Osteocyte (in vitro differentiated cells): ENCODE data around the gene PDE10A. TPM values are rescaled to one million over a fixed set of nuclear protein-coding genes. Genes with fewer than 3 reads are reported as not detected.

Source experiments
- DNase-seq: peaks from one replicate; pipeline ENCODE4 v3.0.0; 2021; ENCODE audit warnings: mixed read lengths; ENCODE audit not compliant: unreplicated experiment; ENCODE audit errors: extremely low spot score
- H3K27ac Mint-ChIP-seq: one replicate; pipeline ENCODE4 v1.8.0; 2021; ENCODE audit warnings: mild to moderate bottlenecking, mixed read lengths; ENCODE audit not compliant: unreplicated experiment
- H3K27me3 Mint-ChIP-seq: one replicate; pipeline ENCODE4 v1.8.0; 2021; ENCODE audit warnings: mixed read lengths; ENCODE audit not compliant: unreplicated experiment
- H3K36me3 Mint-ChIP-seq: one replicate; pipeline ENCODE4 v1.8.0; 2021; ENCODE audit warnings: mixed read lengths; ENCODE audit not compliant: unreplicated experiment
- H3K4me1 Mint-ChIP-seq: one replicate; pipeline ENCODE4 v1.8.0; 2021; ENCODE audit warnings: mixed read lengths; ENCODE audit not compliant: unreplicated experiment
- H3K4me3 Mint-ChIP-seq: one replicate; pipeline ENCODE4 v1.8.0; 2021; ENCODE audit warnings: mild to moderate bottlenecking, moderate library complexity, mixed read lengths; ENCODE audit not compliant: unreplicated experiment
- H3K9me3 Mint-ChIP-seq: one replicate; pipeline ENCODE4 v1.8.0; 2021; ENCODE audit warnings: mixed read lengths; ENCODE audit not compliant: unreplicated experiment
- CTCF ChIP-seq: fragments of 200-600 bp; sonication (generic); IDR thresholded peaks from 2 replicates; pipeline ENCODE4 v1.5.0; 2021; ENCODE audit warnings: antibody characterized with exemption, mild to moderate bottlenecking, moderate library complexity
- total RNA-seq: library from RNA; stranded (reverse); gene quantifications from 2 replicates; pipeline ENCODE4 v1.2.1, GENCODE V29; 2021

PDE10A gene
- total RNA-seq, 1 donor from 2014 or later = 9.8 TPM

GRCh38 chr6:165548450-165548849 is 114.6 kb downstream of the PDE10A start:
- DNase-seq = no peak
- H3K27ac Mint-ChIP-seq = no peak overlapping the region
- H3K4me3 Mint-ChIP-seq = no peak overlapping the region
- TF ChIP-seq CTCF = no peak
- no peaks in the 10 kb centered on the region for H3K27me3 Mint-ChIP-seq
- no peaks in the 10 kb centered on the region for H3K4me1 Mint-ChIP-seq
- no peaks in the 10 kb centered on the region for H3K9me3 Mint-ChIP-seq
- no peaks in the 10 kb centered on the region for H3K36me3 Mint-ChIP-seq

GRCh38 chr6:165545806-165546205 is 117.2 kb downstream of the PDE10A start:
- Mint-ChIP-seq H3K9me3 (no peaks in the 10 kb centered on the region), H3K4me3 (no peak overlapping the region), H3K36me3 (no peaks in the 10 kb centered on the region), H3K4me1 (no peaks in the 10 kb centered on the region), H3K27me3 (no peaks in the 10 kb centered on the region), H3K27ac (no peak overlapping the region)
- DNase-seq = no peak
- TF ChIP-seq CTCF = no peak

GRCh38 chr6:165543781-165544180 is 119.3 kb downstream of the PDE10A start:
- Mint-ChIP-seq H3K4me3 (no peak overlapping the region), H3K27me3 (no peaks in the 10 kb centered on the region), H3K36me3 (no peaks in the 10 kb centered on the region), H3K4me1 (no peaks in the 10 kb centered on the region), H3K9me3 (no peaks in the 10 kb centered on the region), H3K27ac (no peak overlapping the region)
- no peak for TF ChIP-seq CTCF
- no peak for DNase-seq

- H3K9me3 Mint-ChIP-seq = no peaks in the 10 kb centered on the region
- H3K27me3 Mint-ChIP-seq = no peaks in the 10 kb centered on the region
- no peak overlapping the region for H3K27ac Mint-ChIP-seq
- no peak overlapping the region for H3K4me3 Mint-ChIP-seq
- no peak for DNase-seq
- no peaks in the 10 kb centered on the region for H3K4me1 Mint-ChIP-seq
- H3K36me3 Mint-ChIP-seq = no peaks in the 10 kb centered on the region
- TF ChIP-seq CTCF = no peak
These were observed 126.1 kb downstream of the PDE10A start for GRCh38 chr6:165536911-165537310.

GRCh38 chr6:165519316-165519715 is 143.7 kb downstream of the PDE10A start:
- Mint-ChIP-seq H3K36me3 (no peaks in the 10 kb centered on the region), H3K4me1 (peaks cover 5% of the 10 kb centered on the region), H3K4me3 (no peak overlapping the region), H3K9me3 (no peaks in the 10 kb centered on the region), H3K27ac (no peak overlapping the region), H3K27me3 (no peaks in the 10 kb centered on the region)
- no peak for TF ChIP-seq CTCF
- DNase-seq = no peak
